Calu3 (cell line): ENCODE measurements around the gene C2orf68. TPM values are rescaled to one million over a fixed set of nuclear protein-coding genes. Genes with fewer than 3 reads are reported as not detected.

ENCODE experiments used
- BruUV-seq: library from RNA; stranded (reverse); fragments of 400-500 nt; replicated peaks from 2 replicates; lab custom pipeline; 2021; lab: Mats Ljungman, UMichigan
- CTCF ChIA-PET: fragments of 300-600 bp; sonication (Branson Sonifier 250); formaldehyde crosslinking; loops from one replicate; lab custom pipeline; 2022; ENCODE audit warnings: antibody characterized with exemption; lab: Charles Lee
- DNase-seq: peaks from one replicate; pipeline ENCODE4 v3.0.0; 2022
- H3K27ac Mint-ChIP-seq: one replicate; pipeline ENCODE4 v1.8.0; 2022; ENCODE audit warnings: mixed read lengths; ENCODE audit not compliant: unreplicated experiment
- H3K27me3 Mint-ChIP-seq: one replicate; pipeline ENCODE4 v1.8.0; 2022; ENCODE audit warnings: mixed read lengths; ENCODE audit not compliant: unreplicated experiment
- H3K36me3 Mint-ChIP-seq: one replicate; pipeline ENCODE4 v1.8.0; 2022; ENCODE audit warnings: mild to moderate bottlenecking, moderate library complexity, mixed read lengths; ENCODE audit not compliant: insufficient read depth, unreplicated experiment
- H3K4me1 Mint-ChIP-seq: one replicate; pipeline ENCODE4 v1.8.0; 2022; ENCODE audit warnings: mild to moderate bottlenecking, low read depth, mixed read lengths; ENCODE audit not compliant: unreplicated experiment
- H3K4me3 Mint-ChIP-seq: one replicate; pipeline ENCODE4 v1.8.0; 2022; ENCODE audit warnings: mild to moderate bottlenecking, low read depth, moderate library complexity, mixed read lengths; ENCODE audit not compliant: unreplicated experiment
- H3K9me3 Mint-ChIP-seq: one replicate; pipeline ENCODE4 v1.8.0; 2022; ENCODE audit warnings: low read depth, mixed read lengths; ENCODE audit not compliant: unreplicated experiment
- CTCF ChIP-seq: fragments of 200-600 bp; IDR thresholded peaks from one replicate; pipeline ENCODE4 v1.8.0; 2022; ENCODE audit warnings: antibody characterized with exemption; ENCODE audit not compliant: unreplicated experiment
- intact Hi-C: fragments of 100-400 bp; cut with micrococcal nuclease; formaldehyde crosslinking; loops from one replicate; pipeline ENCODE4 v1.10.0; 2022; ENCODE audit not compliant: unreplicated experiment
- total RNA-seq: library from RNA; stranded (reverse); gene quantifications from 2 replicates; pipeline ENCODE4 v1.2.3, GENCODE V29; 2022

C2orf68 gene
- total RNA-seq, 1 experiment from 2014 or later: 39.2 TPM

- no peak for DNase-seq
- Mint-ChIP-seq H3K9me3 (no peaks in the 10 kb centered on the region), H3K4me1 (peaks cover 32% of the 10 kb centered on the region), H3K27ac (no peak overlapping the region), H3K27me3 (no peaks in the 10 kb centered on the region), H3K36me3 (no peaks in the 10 kb centered on the region), H3K4me3 (no peak overlapping the region)
- TF ChIP-seq CTCF: no peak
- no TSS peak for BruUV-seq
- intact Hi-C loops: no loop called here
- CTCF ChIA-PET: no interaction called here
Measured at GRCh38 chr2:85588645-85589044, 23.2 kb downstream of the C2orf68 start.

DNA sequence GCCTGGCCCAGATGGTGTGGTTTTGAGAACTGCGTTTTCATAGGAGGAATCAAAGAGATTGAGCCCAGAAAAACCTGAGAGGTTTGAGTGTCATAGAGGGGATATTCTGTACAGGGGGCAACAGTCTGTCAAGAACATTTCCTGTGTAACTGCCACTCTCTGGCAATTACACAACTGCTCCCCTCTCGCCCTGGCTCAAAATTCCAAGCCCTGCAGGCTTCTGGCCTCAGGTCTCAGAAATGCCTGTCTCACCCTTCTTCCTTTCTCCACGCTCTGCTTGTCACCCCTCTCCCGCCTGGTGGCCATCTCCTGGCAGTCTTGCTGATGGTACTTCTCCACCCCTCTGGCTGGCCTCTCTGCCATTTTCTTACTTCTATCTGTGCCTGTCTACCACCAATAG, 23.6 kb downstream of the C2orf68 start:
- H3K9me3 Mint-ChIP-seq: no peaks in the 10 kb centered on the region
- CTCF ChIA-PET: no interaction called here
- peaks cover 32% of the 10 kb centered on the region for H3K4me1 Mint-ChIP-seq
- BruUV-seq: no TSS peak
- H3K36me3 Mint-ChIP-seq: no peaks in the 10 kb centered on the region
- H3K27ac Mint-ChIP-seq: no peak overlapping the region
- intact Hi-C loops: no loop called here
- no peak overlapping the region for H3K4me3 Mint-ChIP-seq
- no peaks in the 10 kb centered on the region for H3K27me3 Mint-ChIP-seq
- no peak for TF ChIP-seq CTCF
- no peak for DNase-seq

- intact Hi-C loops: no loop called here
- no peaks in the 10 kb centered on the region for H3K9me3 Mint-ChIP-seq
- no peaks in the 10 kb centered on the region for H3K27me3 Mint-ChIP-seq
- DNase-seq: no peak
- peak overlapping the region; percentile 51 for H3K4me3 Mint-ChIP-seq
- no TSS peak for BruUV-seq
- peaks cover 24% of the 10 kb centered on the region for H3K4me1 Mint-ChIP-seq
- no peak for TF ChIP-seq CTCF
- CTCF ChIA-PET: interaction anchor here (1.5 kb wide), 1 partner anchor 10 kb away, joined by 4 read pairs; the partner anchor contains the start of gene RNF181
- peak overlapping the region; percentile 80 for H3K27ac Mint-ChIP-seq
- H3K36me3 Mint-ChIP-seq: no peaks in the 10 kb centered on the region
Measured at GRCh38 chr2:85585781-85586105, 26.1 kb downstream of the C2orf68 start.

GRCh38 chr2:85584857-85585780, 26.7 kb downstream of the C2orf68 start:
- BruUV-seq: no TSS peak

More at GRCh38 chr2:85584857-85585780, 26.7 kb downstream of the C2orf68 start:
- H3K27ac Mint-ChIP-seq: peak overlapping the region; percentile 80
- TF ChIP-seq CTCF: no peak
- intact Hi-C loops: no loop called here
- CTCF ChIA-PET: interaction anchor here (0.6 to 1.5 kb wide), 2 partner anchors 10 to 14 kb away, joined by 3 to 4 read pairs; partner anchors contain the start of gene RNF181
- H3K36me3 Mint-ChIP-seq: peaks cover 3% of the 10 kb centered on the region
- H3K4me1 Mint-ChIP-seq: peaks cover 18% of the 10 kb centered on the region
- DNase-seq: peak; percentile 47
- peak overlapping the region; percentile 51 for H3K4me3 Mint-ChIP-seq
- H3K9me3 Mint-ChIP-seq: no peaks in the 10 kb centered on the region
- no peaks in the 10 kb centered on the region for H3K27me3 Mint-ChIP-seq
